Activated T-helper 2 cell treated with anti-CD3 and anti-CD28 coated beads, Interferon-gamma antibody, Interleukin-2, Interleukin-4, amounts not matched to agents 10 μg/mL and 5 μg/mL and 100 μg/mL, durations not matched to agents 14 hours and 24 hours and 36 hours (primary cell): Measurements from ENCODE around the gene ZBTB42. TPM values are rescaled to one million over a fixed set of nuclear protein-coding genes. Genes with fewer than 3 reads are reported as not detected.

Experiments used
- DNase-seq: peaks from one replicate; pipeline ENCODE4 v3.0.0; 2021; ENCODE audit warnings: low spot score
- H3K27ac Mint-ChIP-seq: one replicate; pipeline ENCODE4 v1.8.0; 2021; ENCODE audit warnings: mixed read lengths
- H3K27me3 Mint-ChIP-seq: one replicate; pipeline ENCODE4 v1.8.0; 2021; ENCODE audit warnings: low read depth, mixed read lengths
- H3K36me3 Mint-ChIP-seq: one replicate; pipeline ENCODE4 v1.8.0; 2021; ENCODE audit warnings: low read depth, mixed read lengths
- H3K4me1 Mint-ChIP-seq: one replicate; pipeline ENCODE4 v1.8.0; 2021; ENCODE audit warnings: low read depth, mixed read lengths
- H3K4me3 Mint-ChIP-seq: one replicate; pipeline ENCODE4 v1.8.0; 2021; ENCODE audit warnings: low read depth, mild to moderate bottlenecking, moderate library complexity, mixed read lengths
- H3K9me3 Mint-ChIP-seq: one replicate; pipeline ENCODE4 v1.8.0; 2021; ENCODE audit warnings: mixed read lengths
- intact Hi-C: fragments of 100-400 bp; cut with micrococcal nuclease; formaldehyde crosslinking; loops from one replicate; pipeline ENCODE4 v1.15.1; 2023
- total RNA-seq: library from RNA; stranded (reverse); gene quantifications from 2 replicates; pipeline ENCODE4 v1.2.3, GENCODE V29; 2022

The ZBTB42 gene
- total RNA-seq, 1 donor from 2014 or later = 5.4 TPM

- Mint-ChIP-seq H3K9me3 (no peaks in the 10 kb centered on the region), H3K4me3 (no peak overlapping the region), H3K27ac (no peak overlapping the region), H3K27me3 (no peaks in the 10 kb centered on the region), H3K4me1 (no peaks in the 10 kb centered on the region), H3K36me3 (peaks cover 8% of the 10 kb centered on the region)
- intact Hi-C loops = no loop called here
- no peak for DNase-seq
Observed at GRCh38 chr14:104781271-104782077, 19.4 kb upstream of the ZBTB42 start.

- intact Hi-C loops = no loop called here
- Mint-ChIP-seq H3K4me3 (no peak overlapping the region), H3K27me3 (no peaks in the 10 kb centered on the region), H3K27ac (no peak overlapping the region), H3K9me3 (no peaks in the 10 kb centered on the region), H3K4me1 (no peaks in the 10 kb centered on the region), H3K36me3 (peaks cover 1% of the 10 kb centered on the region)
- DNase-seq = no peak
Observed at GRCh38 chr14:104782086-104782807, 18.7 kb upstream of the ZBTB42 start.

- H3K27me3 Mint-ChIP-seq = no peaks in the 10 kb centered on the region
- intact Hi-C loops = no loop called here
- H3K9me3 Mint-ChIP-seq = no peaks in the 10 kb centered on the region
- H3K4me3 Mint-ChIP-seq = no peak overlapping the region
- no peak for DNase-seq
- no peaks in the 10 kb centered on the region for H3K36me3 Mint-ChIP-seq
- no peaks in the 10 kb centered on the region for H3K4me1 Mint-ChIP-seq
- H3K27ac Mint-ChIP-seq = no peak overlapping the region
Observed at GRCh38 chr14:104782808-104783139, 18.1 kb upstream of the ZBTB42 start.

- Mint-ChIP-seq H3K27ac (no peak overlapping the region), H3K36me3 (no peaks in the 10 kb centered on the region), H3K4me3 (no peak overlapping the region), H3K4me1 (no peaks in the 10 kb centered on the region), H3K27me3 (no peaks in the 10 kb centered on the region), H3K9me3 (no peaks in the 10 kb centered on the region)
- intact Hi-C loops = no loop called here
- no peak for DNase-seq
Observed at GRCh38 chr14:104783484-104784217, 17.2 kb upstream of the ZBTB42 start.

- Mint-ChIP-seq H3K36me3 (no peaks in the 10 kb centered on the region), H3K4me1 (no peaks in the 10 kb centered on the region), H3K27ac (no peak overlapping the region), H3K27me3 (no peaks in the 10 kb centered on the region), H3K4me3 (no peak overlapping the region), H3K9me3 (no peaks in the 10 kb centered on the region)
- intact Hi-C loops = no loop called here
- no peak for DNase-seq
Observed at GRCh38 chr14:104784218-104784568, 16.7 kb upstream of the ZBTB42 start.

GRCh38 chr14:104784846-104785707, 15.8 kb upstream of the ZBTB42 start:
- no peaks in the 10 kb centered on the region for H3K9me3 Mint-ChIP-seq
- H3K4me3 Mint-ChIP-seq = no peak overlapping the region
- H3K27ac Mint-ChIP-seq = no peak overlapping the region
- H3K27me3 Mint-ChIP-seq = no peaks in the 10 kb centered on the region
- intact Hi-C loops = no loop called here
- peaks cover 7% of the 10 kb centered on the region for H3K36me3 Mint-ChIP-seq
- no peaks in the 10 kb centered on the region for H3K4me1 Mint-ChIP-seq
- DNase-seq = no peak

- H3K9me3 Mint-ChIP-seq = no peaks in the 10 kb centered on the region
- no peaks in the 10 kb centered on the region for H3K27me3 Mint-ChIP-seq
- no peak overlapping the region for H3K4me3 Mint-ChIP-seq
- no peak for DNase-seq
- no peaks in the 10 kb centered on the region for H3K4me1 Mint-ChIP-seq
- intact Hi-C loops = no loop called here
- H3K27ac Mint-ChIP-seq = no peak overlapping the region
- H3K36me3 Mint-ChIP-seq = peaks cover 7% of the 10 kb centered on the region
Observed at GRCh38 chr14:104785708-104786080, 15.2 kb upstream of the ZBTB42 start.

GRCh38 chr14:104786091-104786586, 14.8 kb upstream of the ZBTB42 start:
- Mint-ChIP-seq H3K36me3 (peaks cover 11% of the 10 kb centered on the region), H3K4me1 (no peaks in the 10 kb centered on the region), H3K4me3 (no peak overlapping the region), H3K27ac (no peak overlapping the region), H3K27me3 (no peaks in the 10 kb centered on the region), H3K9me3 (no peaks in the 10 kb centered on the region)
- no peak for DNase-seq
- intact Hi-C loops = no loop called here

- intact Hi-C loops = no loop called here
- no peak overlapping the region for H3K27ac Mint-ChIP-seq
- DNase-seq = no peak
- H3K4me1 Mint-ChIP-seq = no peaks in the 10 kb centered on the region
- H3K4me3 Mint-ChIP-seq = no peak overlapping the region
- H3K36me3 Mint-ChIP-seq = peaks cover 16% of the 10 kb centered on the region
- H3K27me3 Mint-ChIP-seq = no peaks in the 10 kb centered on the region
- H3K9me3 Mint-ChIP-seq = no peaks in the 10 kb centered on the region
Observed at GRCh38 chr14:104786726-104787675, 13.9 kb upstream of the ZBTB42 start.

GRCh38 chr14:104787736-104788135, 13.2 kb upstream of the ZBTB42 start:
- H3K36me3 Mint-ChIP-seq = peaks cover 20% of the 10 kb centered on the region
- no peak for DNase-seq
- H3K4me1 Mint-ChIP-seq = no peaks in the 10 kb centered on the region
- no peaks in the 10 kb centered on the region for H3K27me3 Mint-ChIP-seq
- H3K9me3 Mint-ChIP-seq = no peaks in the 10 kb centered on the region
- no peak overlapping the region for H3K27ac Mint-ChIP-seq
- no peak overlapping the region for H3K4me3 Mint-ChIP-seq
- intact Hi-C loops = no loop called here

GRCh38 chr14:104788161-104788818, 12.6 kb upstream of the ZBTB42 start:
- no peak overlapping the region for H3K4me3 Mint-ChIP-seq
- DNase-seq = no peak
- peaks cover 25% of the 10 kb centered on the region for H3K36me3 Mint-ChIP-seq
- H3K4me1 Mint-ChIP-seq = peaks cover 3% of the 10 kb centered on the region
- no peaks in the 10 kb centered on the region for H3K9me3 Mint-ChIP-seq
- intact Hi-C loops = no loop called here
- H3K27ac Mint-ChIP-seq = no peak overlapping the region
- H3K27me3 Mint-ChIP-seq = no peaks in the 10 kb centered on the region
